Measurements from ENCODE around the gene DAND5. TPM values are rescaled to one million over a fixed set of nuclear protein-coding genes. Genes with fewer than 3 reads are reported as not detected.

The DAND5 gene
- polyA plus RNA-seq, 3 donors = not detected

DNA sequence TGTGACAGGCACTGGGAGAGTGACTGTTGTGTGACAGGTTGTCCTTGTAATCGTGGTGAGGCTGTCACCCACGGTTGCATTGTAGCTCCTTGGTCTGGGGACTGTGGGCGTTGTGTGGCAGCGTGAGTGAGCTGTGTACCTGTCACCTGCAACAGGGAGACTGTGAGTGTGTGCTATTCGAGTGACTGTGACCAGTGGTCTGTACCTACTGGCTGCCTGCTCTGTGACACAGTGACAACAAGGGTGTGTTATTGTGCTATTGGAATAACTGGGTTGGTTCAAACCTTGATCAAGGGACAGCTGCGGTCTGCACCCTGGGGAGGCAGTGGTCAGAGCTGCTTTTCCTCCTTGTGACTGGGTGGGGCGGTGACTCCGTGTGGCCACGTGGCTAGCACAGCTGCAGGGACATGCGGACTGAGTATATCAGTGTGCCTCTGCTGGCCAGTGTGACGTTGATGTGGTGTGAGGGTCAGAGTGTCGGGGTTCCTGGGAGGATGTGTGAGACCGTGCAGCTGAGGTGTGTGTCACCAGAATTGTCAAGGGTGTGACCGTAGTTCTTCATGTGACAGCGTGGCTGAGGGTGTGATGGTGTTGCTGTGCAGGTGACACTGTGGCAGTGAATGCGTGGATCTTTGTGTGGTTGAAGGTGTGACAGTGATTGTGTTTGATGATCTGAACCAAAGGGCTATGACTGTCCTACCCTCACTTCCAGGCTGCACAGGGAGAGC is 15.8 kb downstream of the DAND5 start:
- WGBS (ENCODE audit: insufficient coverage) = 81% methylated on average over 15 of the region's 16 CpGs
- Mint-ChIP-seq H3K4me1 (peaks cover 8% of the 10 kb centered on the region), H3K27me3 (ENCODE audit: low read depth in 3 of 3) (peaks cover 1 to 4% (median 4%) of the 10 kb centered on the region in 3 donors), H3K27ac (peak overlapping the region in 1 of 7 donors; percentile 63), H3K4me3 (no peak overlapping the region), H3K36me3 (no peaks in the 10 kb centered on the region), H3K9me3 (no peaks in the 10 kb centered on the region)
- H3K9ac ChIP-seq (ENCODE audit: insufficient read depth, low read length, poor library complexity, severe bottlenecking) = no peak overlapping the region
- no peaks in the 10 kb centered on the region for H4K20me1 ChIP-seq (ENCODE audit: insufficient read depth, low read length)
- peaks cover 9 to 12% of the 10 kb centered on the region in 2 donors for H3K4me1 ChIP-seq (ENCODE audit: control insufficient read depth in 1 of 2, insufficient read depth in 2 of 2, low read length in 2 of 2)
- H3K36me3 ChIP-seq (replicated peaks in 1 of 2; ENCODE audit: control insufficient read depth in 1 of 2, insufficient read depth in 2 of 2, low read length in 2 of 2) = no peaks in the 10 kb centered on the region
- TF ChIP-seq CTCF (IDR thresholded peaks at IDR 0.05) = no peak
- no peaks in the 10 kb centered on the region for H3K79me2 ChIP-seq (ENCODE audit: insufficient read depth, low read length)
- peaks cover 0 to 4% of the 10 kb centered on the region in 2 donors for H3K9me3 ChIP-seq (replicated peaks in 1 of 2; ENCODE audit: control insufficient read depth in 1 of 2, insufficient read depth in 1 of 2, low read length in 2 of 2)
- H3K4me3 ChIP-seq (replicated peaks in 1 of 3; ENCODE audit: low read depth in 2 of 3, low read length in 3 of 3) = no peak overlapping the region
- no peak overlapping the region for H3K27ac ChIP-seq (ENCODE audit: low read depth in 1 of 2, low read length in 2 of 2)
- no peak overlapping the region for H2AFZ ChIP-seq (ENCODE audit: insufficient read depth, low read depth, low read length, poor library complexity, severe bottlenecking)
- intact Hi-C loops (cut with micrococcal nuclease) = loop anchor here in 1 of 2 donors (10.0 kb wide), 1 partner anchor 50 kb away; no protein-coding TSS in a partner anchor
- H3K4me2 ChIP-seq (replicated peaks; ENCODE audit: extremely low read depth, low read length, poor library complexity, severe bottlenecking) = no peak overlapping the region
- H3K27me3 ChIP-seq (ENCODE audit: control insufficient read depth in 2 of 2, insufficient read depth in 2 of 2, low read length in 2 of 2) = peaks cover 0 to 6% of the 10 kb centered on the region in 2 donors
- peak in 1 of 3 donors; percentile 40 for DNase-seq

DNA sequence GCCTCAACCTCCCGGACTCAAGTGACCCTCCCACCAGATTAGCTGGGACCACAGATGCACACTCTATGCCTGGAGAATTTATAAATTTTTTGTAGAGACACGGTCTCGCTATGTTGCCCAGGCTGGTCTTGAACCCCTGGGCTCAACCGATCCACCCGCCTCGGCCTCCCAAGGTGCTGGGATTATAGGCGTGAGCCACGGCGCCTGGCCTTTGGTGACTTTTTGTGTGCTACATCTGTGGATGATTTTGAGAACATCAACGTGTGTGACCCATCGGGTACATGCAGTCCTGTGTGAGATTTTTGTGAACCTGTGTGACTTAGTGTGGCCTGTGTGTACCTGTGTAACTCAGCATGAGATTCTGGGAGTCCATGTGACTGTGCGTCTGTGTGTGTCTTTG is 17.4 kb downstream of the DAND5 start:
- TF ChIP-seq CTCF (IDR thresholded peaks at IDR 0.05) = no peak
- peaks cover 0 to 4% of the 10 kb centered on the region in 2 donors for H3K9me3 ChIP-seq (replicated peaks in 1 of 2; ENCODE audit: control insufficient read depth in 1 of 2, insufficient read depth in 1 of 2, low read length in 2 of 2)
- Mint-ChIP-seq H3K27ac (no peak overlapping the region), H3K9me3 (no peaks in the 10 kb centered on the region), H3K4me1 (peaks cover 8% of the 10 kb centered on the region), H3K27me3 (ENCODE audit: low read depth in 3 of 3) (peaks cover 1 to 4% (median 2%) of the 10 kb centered on the region in 3 donors), H3K36me3 (no peaks in the 10 kb centered on the region), H3K4me3 (no peak overlapping the region)
- no peaks in the 10 kb centered on the region for H3K79me2 ChIP-seq (ENCODE audit: insufficient read depth, low read length)
- 94% methylated on average over 11 of the region's 12 CpGs for WGBS (ENCODE audit: insufficient coverage)
- H3K9ac ChIP-seq (ENCODE audit: insufficient read depth, low read length, poor library complexity, severe bottlenecking) = no peak overlapping the region
- H3K27ac ChIP-seq (ENCODE audit: low read depth in 1 of 2, low read length in 2 of 2) = no peak overlapping the region
- H3K4me1 ChIP-seq (ENCODE audit: control insufficient read depth in 1 of 2, insufficient read depth in 2 of 2, low read length in 2 of 2) = peaks cover 9 to 12% of the 10 kb centered on the region in 2 donors
- H3K4me3 ChIP-seq (replicated peaks in 1 of 3; ENCODE audit: low read depth in 2 of 3, low read length in 3 of 3) = no peak overlapping the region
- H2AFZ ChIP-seq (ENCODE audit: insufficient read depth, low read depth, low read length, poor library complexity, severe bottlenecking) = no peak overlapping the region
- H3K4me2 ChIP-seq (replicated peaks; ENCODE audit: extremely low read depth, low read length, poor library complexity, severe bottlenecking) = no peak overlapping the region
- no peaks in the 10 kb centered on the region for H4K20me1 ChIP-seq (ENCODE audit: insufficient read depth, low read length)
- intact Hi-C loops (cut with micrococcal nuclease) = loop anchor here in 1 of 2 donors (10.0 kb wide), 1 partner anchor 48 kb away; no protein-coding TSS in a partner anchor
- DNase-seq = no peak
- H3K27me3 ChIP-seq (ENCODE audit: control insufficient read depth in 2 of 2, insufficient read depth in 2 of 2, low read length in 2 of 2) = peaks cover 0 to 6% of the 10 kb centered on the region in 2 donors
- H3K36me3 ChIP-seq (replicated peaks in 1 of 2; ENCODE audit: control insufficient read depth in 1 of 2, insufficient read depth in 2 of 2, low read length in 2 of 2) = no peaks in the 10 kb centered on the region

Measured in CD14-positive monocyte (primary cell).